Measurements from ENCODE around the gene CLDN14. TPM values are rescaled to one million over a fixed set of nuclear protein-coding genes. Genes with fewer than 3 reads are reported as not detected.

CLDN14 gene
- total and polyA plus RNA-seq, 2 experiments from 2014 or later, result not detected

DNA sequence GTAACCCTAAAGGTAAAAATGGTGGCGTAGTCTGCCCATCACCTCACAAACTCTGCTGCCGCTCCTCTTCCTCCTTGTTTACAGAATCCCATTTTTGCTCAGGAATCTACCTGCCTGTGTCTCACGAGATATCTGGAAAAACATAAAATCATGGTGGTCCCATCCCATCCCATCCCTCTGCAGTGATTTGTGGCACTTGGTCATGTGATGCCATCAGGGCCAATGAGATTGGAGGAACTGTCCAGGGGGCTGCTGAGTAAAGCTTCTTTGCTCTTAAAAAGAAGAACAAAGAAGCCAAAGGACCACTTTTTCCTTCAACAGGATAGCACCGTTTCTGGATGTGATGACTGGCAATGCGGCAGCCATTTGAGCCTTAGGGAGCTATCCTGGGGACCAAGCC, 33.0 kb upstream of the CLDN14 start:
- DNase-seq (ENCODE audit: low read depth in 1 of 2, low spot score in 1 of 2), result no peak
- TF ChIP-seq, protein P1, sequence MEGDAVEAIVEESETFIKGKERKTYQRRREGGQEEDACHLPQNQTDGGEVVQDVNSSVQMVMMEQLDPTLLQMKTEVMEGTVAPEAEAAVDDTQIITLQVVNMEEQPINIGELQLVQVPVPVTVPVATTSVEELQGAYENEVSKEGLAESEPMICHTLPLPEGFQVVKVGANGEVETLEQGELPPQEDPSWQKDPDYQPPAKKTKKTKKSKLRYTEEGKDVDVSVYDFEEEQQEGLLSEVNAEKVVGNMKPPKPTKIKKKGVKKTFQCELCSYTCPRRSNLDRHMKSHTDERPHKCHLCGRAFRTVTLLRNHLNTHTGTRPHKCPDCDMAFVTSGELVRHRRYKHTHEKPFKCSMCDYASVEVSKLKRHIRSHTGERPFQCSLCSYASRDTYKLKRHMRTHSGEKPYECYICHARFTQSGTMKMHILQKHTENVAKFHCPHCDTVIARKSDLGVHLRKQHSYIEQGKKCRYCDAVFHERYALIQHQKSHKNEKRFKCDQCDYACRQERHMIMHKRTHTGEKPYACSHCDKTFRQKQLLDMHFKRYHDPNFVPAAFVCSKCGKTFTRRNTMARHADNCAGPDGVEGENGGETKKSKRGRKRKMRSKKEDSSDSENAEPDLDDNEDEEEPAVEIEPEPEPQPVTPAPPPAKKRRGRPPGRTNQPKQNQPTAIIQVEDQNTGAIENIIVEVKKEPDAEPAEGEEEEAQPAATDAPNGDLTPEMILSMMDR (IDR thresholded peaks at IDR 0.05; ENCODE audit: low read depth, low read length), result no peak
- Histone ChIP-seq H3K36me3 (no peaks in the 10 kb centered on the region), H3K9me3 (ENCODE audit: low read depth) (no peaks in the 10 kb centered on the region), H3K27ac (no peak overlapping the region), H3K4me1 (ENCODE audit: low read depth) (no peaks in the 10 kb centered on the region), H3K27me3 (no peaks in the 10 kb centered on the region), H3K4me3 (no peak overlapping the region)

DNA sequence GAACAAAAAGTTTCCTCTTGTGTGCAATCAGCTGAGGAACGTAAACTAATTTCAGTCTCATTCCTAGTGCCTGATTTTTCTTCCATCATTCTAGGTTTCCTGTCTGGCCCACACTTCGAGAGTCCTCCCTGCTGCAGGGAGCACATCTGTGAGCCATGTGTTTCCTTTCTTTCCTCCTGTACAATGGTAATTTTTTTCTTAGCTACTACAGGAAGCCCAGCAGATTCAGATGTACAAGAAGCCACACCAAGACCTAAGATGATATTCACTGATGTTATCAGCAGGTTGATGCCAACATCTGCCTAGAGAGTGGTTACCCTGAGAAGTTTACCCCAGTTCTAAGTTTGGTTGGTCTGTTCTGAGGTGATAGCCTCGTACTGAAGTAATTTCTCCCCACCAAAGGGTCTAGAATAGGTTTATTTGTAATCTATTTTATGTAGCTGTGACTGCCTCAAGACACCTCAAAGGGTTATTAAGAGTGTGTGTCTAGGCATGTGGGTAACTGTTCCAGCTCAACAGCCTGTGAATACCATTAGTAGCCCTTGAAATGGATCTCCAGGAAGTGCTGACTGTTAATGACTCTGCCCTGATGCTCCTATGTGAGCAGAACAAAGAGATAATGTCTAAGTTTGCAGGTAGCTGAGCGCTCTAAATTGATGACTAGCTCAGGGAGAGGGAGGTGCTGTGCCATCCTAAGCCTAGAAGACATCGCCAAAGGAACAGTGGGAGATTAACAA, 31.7 kb upstream of the CLDN14 start:
- no peak overlapping the region for H3K27ac ChIP-seq
- no peaks in the 10 kb centered on the region for H3K9me3 ChIP-seq (ENCODE audit: low read depth)
- H3K36me3 ChIP-seq, result no peaks in the 10 kb centered on the region
- H3K27me3 ChIP-seq, result no peaks in the 10 kb centered on the region
- no peaks in the 10 kb centered on the region for H3K4me1 ChIP-seq (ENCODE audit: low read depth)
- DNase-seq (ENCODE audit: low read depth in 1 of 2, low spot score in 1 of 2), result peak in 1 of 2 donors; percentile 11
- TF ChIP-seq, protein P1 (IDR thresholded peaks at IDR 0.05; ENCODE audit: low read depth, low read length), result no peak
- no peak overlapping the region for H3K4me3 ChIP-seq

DNA sequence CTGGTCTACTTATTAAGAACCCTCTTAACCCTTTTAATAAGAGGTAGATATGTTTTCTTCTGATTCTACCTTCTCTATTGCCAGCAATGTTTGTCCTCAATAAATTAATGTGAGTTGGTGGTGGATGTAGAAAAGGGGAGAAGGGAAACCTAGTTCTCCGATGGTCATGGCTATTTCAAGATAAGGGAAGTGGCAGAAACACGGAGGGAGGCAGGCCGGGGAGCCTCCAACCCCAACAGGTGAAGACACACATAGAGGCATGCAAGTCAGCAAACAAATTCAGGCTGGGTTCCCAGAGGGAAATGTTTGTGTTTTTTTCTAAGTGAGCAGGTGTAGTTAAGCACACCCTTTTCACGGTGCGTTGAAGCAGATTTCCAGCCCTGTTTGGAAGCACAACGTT, 31.0 kb upstream of the CLDN14 start:
- Histone ChIP-seq H3K4me1 (ENCODE audit: low read depth) (no peaks in the 10 kb centered on the region), H3K36me3 (no peaks in the 10 kb centered on the region), H3K4me3 (no peak overlapping the region), H3K27me3 (no peaks in the 10 kb centered on the region), H3K27ac (no peak overlapping the region), H3K9me3 (ENCODE audit: low read depth) (no peaks in the 10 kb centered on the region)
- TF ChIP-seq, protein P1 (IDR thresholded peaks at IDR 0.05; ENCODE audit: low read depth, low read length), result no peak
- DNase-seq (ENCODE audit: low read depth in 1 of 2, low spot score in 1 of 2), result no peak

GRCh38 chr21:36509973-36510664, 30.2 kb upstream of the CLDN14 start:
- DNase-seq (ENCODE audit: low read depth in 1 of 2, low spot score in 1 of 2), result peak in 1 of 2 donors; percentile 39
- H3K36me3 ChIP-seq, result no peaks in the 10 kb centered on the region
- TF ChIP-seq, protein P1 (IDR thresholded peaks at IDR 0.05; ENCODE audit: low read depth, low read length), result no peak
- H3K27ac ChIP-seq, result no peak overlapping the region
- no peaks in the 10 kb centered on the region for H3K27me3 ChIP-seq
- no peaks in the 10 kb centered on the region for H3K9me3 ChIP-seq (ENCODE audit: low read depth)
- no peaks in the 10 kb centered on the region for H3K4me1 ChIP-seq (ENCODE audit: low read depth)
- no peak overlapping the region for H3K4me3 ChIP-seq

GRCh38 chr21:36508948-36509347, 29.0 kb upstream of the CLDN14 start:
- Histone ChIP-seq H3K27ac (no peak overlapping the region), H3K36me3 (no peaks in the 10 kb centered on the region), H3K4me3 (no peak overlapping the region), H3K4me1 (ENCODE audit: low read depth) (no peaks in the 10 kb centered on the region), H3K27me3 (no peaks in the 10 kb centered on the region), H3K9me3 (ENCODE audit: low read depth) (no peaks in the 10 kb centered on the region)
- DNase-seq (ENCODE audit: low read depth in 1 of 2, low spot score in 1 of 2), result no peak
- TF ChIP-seq, protein P1 (IDR thresholded peaks at IDR 0.05; ENCODE audit: low read depth, low read length), result no peak

Data from cardiac muscle cell (in vitro differentiated cells and primary cell).